ENCODE measurements around the gene RAP1GAP. TPM values are rescaled to one million over a fixed set of nuclear protein-coding genes. Genes with fewer than 3 reads are reported as not detected.
A peak's percentile ranks its signal among the peaks of the same experiment; 100 is the strongest.

RAP1GAP gene
- total and polyA plus RNA-seq, 9 of the 15 experiments (the other 6 are each of a cell fraction or from before 2014, with no cell fraction given), result 0.29 to 30.2 (median 19.2) TPM

GRCh38 chr1:21659099-21659923 is 9.8 kb downstream of the RAP1GAP start (continued):
- peak; percentile 71 for TF ChIP-seq ATF7 (IDR thresholded peaks at IDR 0.05)
- TF ChIP-seq SMARCA4 (IDR thresholded peaks at IDR 0.05), result no peak
- no peak for TF ChIP-seq NFATC3 (IDR thresholded peaks at IDR 0.05)
- TF ChIP-seq TBP (optimal IDR thresholded peaks at IDR 0.05; ENCODE audit: low read depth, low read length), result no peak
- peak; percentile 89 to 97 (median 97) for TF ChIP-seq CTCF (IDR thresholded peaks at IDR 0.05 in 2 of 3, conservative IDR thresholded peaks at IDR 0.05 in 1 of 3; ENCODE audit: insufficient read depth in 2 of 3, low read depth in 1 of 3, low read length in 3 of 3)
- TF ChIP-seq BHLHE40 (IDR thresholded peaks at IDR 0.05; ENCODE audit: low read length), result peak; percentile 53
- no peak for TF ChIP-seq MYBL2 (IDR thresholded peaks at IDR 0.05; ENCODE audit: low read depth)
- TF ChIP-seq MYBL2 (CRISPR knock-in tag; IDR thresholded peaks at IDR 0.05; ENCODE audit: borderline replicate concordance), result peak; percentile 43; the same call in 1 of the 2 replicates
- peak; percentile 100 for TF ChIP-seq REST (IDR thresholded peaks at IDR 0.05; ENCODE audit: borderline replicate concordance)
- peak; percentile 100 for TF ChIP-seq REST (CRISPR knock-in tag; IDR thresholded peaks at IDR 0.05; ENCODE audit: low read depth)
- TF ChIP-seq KDM1A (IDR thresholded peaks at IDR 0.05), result peak; percentile 56 to 80; a peak in 3 of 4 replicates
- TF ChIP-seq GATAD2A (IDR thresholded peaks at IDR 0.05), result peak; percentile 66
- peak; percentile 99 for TF ChIP-seq STAG1 (CRISPR knock-in tag; IDR thresholded peaks at IDR 0.05; ENCODE audit: borderline replicate concordance)
- TF ChIP-seq FOXP4 (CRISPR knock-in tag; IDR thresholded peaks at IDR 0.05; ENCODE audit: borderline replicate concordance), result peak; percentile 96; the same call in 1 of the 2 replicates
- TF ChIP-seq USF1 (CRISPR knock-in tag; IDR thresholded peaks at IDR 0.05), result peak; percentile 11; the same call in 1 of the 2 replicates
- TF ChIP-seq MCM2 (IDR thresholded peaks at IDR 0.05; ENCODE audit: low read depth), result no peak

Measured in K562 (cell line).